Measurements from ENCODE around the gene WTAP. TPM values are rescaled to one million over a fixed set of nuclear protein-coding genes. Genes with fewer than 3 reads are reported as not detected.
A peak's percentile ranks its signal among the peaks of the same experiment; 100 is the strongest.
"Not testable (repeated sequence)": the region's sequence is repeated elsewhere in the genome, so short reads cannot be mapped to it uniquely, and the experiment has no call there.

WTAP gene
- total and polyA plus RNA-seq, 12 donors, result 56.8 to 162 (median 98.5) TPM

- no peak for DNase-seq
- WGBS, 4 donors, result 93 to 95% (median 94%) methylated on average over 9 of the region's 9 CpGs
- Histone ChIP-seq H3K36me3 (replicated peaks in 1 of 2) (peaks cover 3 to 76% of the 10 kb centered on the region in 2 donors), H3K27me3 (no peaks in the 10 kb centered on the region), H3K9me3 (replicated peaks in 1 of 3) (no peaks in the 10 kb centered on the region), H3K27ac (no peak overlapping the region), H3K4me1 (replicated peaks in 1 of 2) (peaks cover 24 to 43% of the 10 kb centered on the region in 2 donors), H3K4me3 (no peak overlapping the region)
- intact Hi-C loops (cut with DNase I), result loop anchor here in 1 of 2 donors (10.0 kb wide), 2 partner anchors 97 to 247 kb away; partner anchors contain the start of gene TCP1
- TF ChIP-seq CTCF (IDR thresholded peaks at IDR 0.05) (peak in 1 of 6 experiments; percentile 13), POLR2A (IDR thresholded peaks at IDR 0.05) (no peak)
Measured at GRCh38 chr6:159687341-159687740, 40.0 kb upstream of the WTAP start.

GRCh38 chr6:159688266-159688905, 38.9 kb upstream of the WTAP start:
- Histone ChIP-seq H3K27ac (no peak overlapping the region), H3K4me1 (replicated peaks in 1 of 2) (peaks cover 24 to 43% of the 10 kb centered on the region in 2 donors), H3K27me3 (no peaks in the 10 kb centered on the region), H3K9me3 (replicated peaks in 1 of 3) (no peaks in the 10 kb centered on the region), H3K36me3 (replicated peaks in 1 of 2) (peaks cover 3 to 68% of the 10 kb centered on the region in 2 donors), H3K4me3 (peak overlapping the region in 1 of 4 donors; percentile 30)
- intact Hi-C loops (cut with DNase I), result loop anchor here in 1 of 2 donors (10.0 kb wide), 2 partner anchors 96 to 246 kb away; partner anchors contain the start of gene TCP1
- 67 to 80% (median 72%) methylated on average over 5 of the region's 5 CpGs for WGBS, 4 donors
- no peak for DNase-seq
- no peak for TF ChIP-seq CTCF (IDR thresholded peaks at IDR 0.05)
- no peak for TF ChIP-seq POLR2A (IDR thresholded peaks at IDR 0.05)

- peak in 2 of 7 donors; percentile 42 to 44 for DNase-seq
- Histone ChIP-seq H3K27ac (peak overlapping the region in 1 of 5 donors; percentile 23), H3K4me3 (peak overlapping the region in 1 of 4 donors; percentile 30), H3K27me3 (no peaks in the 10 kb centered on the region), H3K4me1 (replicated peaks in 1 of 2) (peaks cover 27 to 46% of the 10 kb centered on the region in 2 donors), H3K9me3 (replicated peaks in 1 of 3) (no peaks in the 10 kb centered on the region), H3K36me3 (replicated peaks in 1 of 2) (peaks cover 3 to 62% of the 10 kb centered on the region in 2 donors)
- no peak for TF ChIP-seq CTCF (IDR thresholded peaks at IDR 0.05)
- TF ChIP-seq POLR2A (IDR thresholded peaks at IDR 0.05), result no peak
- intact Hi-C loops (cut with DNase I), result loop anchor here in 1 of 2 donors (10.0 kb wide), 2 partner anchors 96 to 246 kb away; partner anchors contain the start of gene TCP1
- WGBS, 4 donors, result 66 to 80% (median 74%) methylated on average over 6 of the region's 6 CpGs
Measured at GRCh38 chr6:159689001-159689400, 38.3 kb upstream of the WTAP start.

GRCh38 chr6:159690135-159690534, 37.2 kb upstream of the WTAP start:
- H3K4me3 ChIP-seq, result peak overlapping the region in 1 of 4 donors; percentile 94
- peak overlapping the region in 1 of 5 donors; percentile 98 for H3K27ac ChIP-seq
- intact Hi-C loops (cut with DNase I), result loop anchor here (5.0 to 10.0 kb wide), 2 partner anchors 37 to 75 kb away; partner anchors contain the start of genes ACAT2 (in 1 of the 2) and WTAP (in 1 of the 2)
- not testable (repeated sequence) for H3K27me3 ChIP-seq; DNase-seq; H3K9me3 ChIP-seq (replicated peaks in 1 of 3)
- 87 to 97% (median 93%) methylated on average over 13 of the region's 13 CpGs for WGBS, 4 donors
- peaks cover 35 to 54% of the 10 kb centered on the region in 2 donors for H3K4me1 ChIP-seq (replicated peaks in 1 of 2)
- H3K36me3 ChIP-seq (replicated peaks in 1 of 2), result peaks cover 0 to 51% of the 10 kb centered on the region in 2 donors
